ENCODE results near the gene COL26A1.
"Not testable (repeated sequence)": the region's sequence is repeated elsewhere in the genome, so short reads cannot be mapped to it uniquely, and the experiment has no call there.

The COL26A1 gene

DNA sequence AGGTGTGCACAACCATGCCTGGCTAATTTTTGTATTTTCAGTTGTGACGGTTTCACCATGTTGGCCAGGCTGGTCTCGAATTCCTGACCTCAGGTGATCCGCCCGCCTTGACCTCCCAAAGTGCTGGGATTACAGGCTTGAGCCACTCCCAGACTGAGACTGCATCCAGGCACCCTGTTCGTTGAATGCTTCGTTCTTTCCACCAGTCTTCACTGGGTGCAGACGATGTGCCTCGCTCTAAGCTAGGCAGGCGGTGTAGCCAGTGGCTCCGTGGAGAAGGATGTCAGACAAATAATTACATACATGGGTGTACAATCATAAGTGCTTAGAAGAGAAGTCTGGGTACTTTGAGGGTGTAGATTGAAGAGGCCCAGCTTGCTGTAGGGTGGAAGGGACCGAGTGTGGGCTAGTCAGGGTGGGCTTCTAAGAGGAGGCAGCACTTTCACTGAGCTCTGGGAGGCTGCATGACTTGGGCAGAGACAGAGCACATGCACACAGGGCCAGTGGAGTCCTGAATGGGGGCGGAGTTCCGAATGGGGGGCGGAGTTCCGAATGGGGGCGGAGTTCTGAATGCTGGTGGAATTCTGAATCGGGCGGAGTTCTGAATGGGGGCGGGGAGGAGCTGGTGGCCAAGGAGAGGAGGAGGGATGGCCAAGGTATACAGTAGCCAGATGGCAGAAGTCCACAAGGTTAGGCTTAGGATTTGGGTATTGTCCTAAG lies 74.3 kb downstream of the COL26A1 start:
- in situ Hi-C loops (cut with MboI; ENCODE audit: low sequenced_read_pairs): no loop called here

DNA sequence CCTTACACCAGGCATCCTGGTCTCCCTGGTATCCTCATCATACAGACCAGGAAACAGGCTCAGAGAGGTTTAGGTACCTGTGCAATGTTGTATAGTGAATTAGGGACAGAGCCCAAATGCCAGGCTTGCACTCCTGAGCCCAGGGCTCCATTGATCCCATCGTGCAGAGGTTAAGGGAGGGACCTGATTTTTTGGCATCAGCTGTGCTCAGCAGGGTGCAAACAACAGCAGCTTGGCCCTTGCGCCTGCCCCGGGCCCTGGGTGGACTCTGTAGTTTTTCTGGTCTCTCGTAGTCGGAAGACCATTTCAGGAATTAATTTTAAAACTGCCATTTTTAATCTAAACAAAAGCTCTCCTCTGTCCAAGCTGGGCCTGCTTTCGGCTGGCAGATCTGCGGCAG lies 79.2 kb downstream of the COL26A1 start:
- in situ Hi-C loops (cut with MboI; ENCODE audit: low sequenced_read_pairs): no loop called here

DNA sequence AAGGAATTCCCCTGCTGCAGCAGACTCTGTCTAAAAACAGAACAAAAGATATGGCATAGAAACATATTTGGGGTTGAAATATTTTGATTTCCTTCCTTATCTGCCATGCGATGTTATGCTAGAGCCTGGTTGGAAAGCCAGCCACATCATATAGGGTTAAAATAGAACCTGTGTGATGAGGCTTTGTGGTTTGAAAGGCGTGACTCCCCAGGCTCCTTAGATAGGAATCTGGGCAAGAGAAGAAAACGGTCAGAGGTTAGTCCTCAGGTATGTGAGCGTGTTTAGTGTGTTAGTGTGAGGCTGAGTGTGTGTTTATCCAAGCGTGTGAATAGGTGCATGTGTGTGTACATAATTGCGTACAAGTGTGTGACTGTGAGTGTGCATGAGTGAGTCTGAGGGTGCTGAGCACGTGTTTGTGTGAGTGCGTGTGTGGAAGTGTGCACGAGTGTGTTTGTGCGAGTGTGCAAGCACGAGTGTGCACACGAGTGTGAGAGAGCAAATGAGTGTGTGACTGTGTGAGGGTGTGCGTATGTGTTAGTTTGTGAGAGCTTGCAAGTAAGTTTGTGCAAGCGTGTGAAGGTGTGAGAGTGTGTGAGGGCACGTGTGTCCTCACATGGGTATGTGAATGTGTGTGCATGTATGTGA lies 79.9 kb downstream of the COL26A1 start:
- in situ Hi-C loops (cut with MboI; ENCODE audit: low sequenced_read_pairs): no loop called here

DNA sequence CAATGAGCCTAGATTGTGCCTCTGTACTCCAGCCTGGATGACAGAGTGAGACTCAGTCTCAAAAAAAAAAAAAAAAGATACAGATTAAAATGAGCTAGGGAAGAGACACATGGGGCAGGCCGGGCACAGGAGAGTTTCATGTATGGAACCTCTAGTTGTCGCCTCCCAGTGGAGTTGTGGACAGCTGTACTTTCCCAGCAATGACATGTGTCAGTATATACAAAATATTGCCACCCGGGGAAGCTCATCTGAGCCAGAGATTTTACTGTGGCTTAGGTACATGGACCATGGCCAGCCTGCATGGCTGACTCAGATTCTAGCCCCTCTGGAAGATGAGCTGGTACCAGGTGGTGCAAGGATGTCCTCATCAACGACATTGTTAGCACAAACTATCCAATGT lies 87.4 kb downstream of the COL26A1 start:
- in situ Hi-C loops (cut with MboI; ENCODE audit: low sequenced_read_pairs): no loop called here

DNA sequence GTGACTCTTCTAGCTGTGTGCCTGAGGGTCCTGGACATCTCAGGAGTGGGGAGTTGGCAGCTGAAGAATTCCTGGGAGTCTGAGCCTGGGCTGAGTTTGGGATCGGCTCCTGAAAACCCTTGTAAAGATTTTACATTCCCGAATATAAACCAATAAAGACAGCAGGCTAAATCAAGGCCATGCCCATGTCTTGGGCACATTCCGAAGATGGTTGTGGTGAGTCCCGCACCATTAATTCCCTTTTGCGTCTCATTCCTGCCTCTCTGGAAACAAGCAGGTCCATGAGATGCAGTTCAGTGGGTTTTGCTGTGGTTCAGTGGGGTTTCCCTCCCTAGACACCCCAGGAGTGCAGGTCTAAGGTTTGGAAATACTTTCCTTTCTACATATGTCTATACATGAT lies 90.9 kb downstream of the COL26A1 start:
- in situ Hi-C loops (cut with MboI; ENCODE audit: low sequenced_read_pairs): no loop called here

DNA sequence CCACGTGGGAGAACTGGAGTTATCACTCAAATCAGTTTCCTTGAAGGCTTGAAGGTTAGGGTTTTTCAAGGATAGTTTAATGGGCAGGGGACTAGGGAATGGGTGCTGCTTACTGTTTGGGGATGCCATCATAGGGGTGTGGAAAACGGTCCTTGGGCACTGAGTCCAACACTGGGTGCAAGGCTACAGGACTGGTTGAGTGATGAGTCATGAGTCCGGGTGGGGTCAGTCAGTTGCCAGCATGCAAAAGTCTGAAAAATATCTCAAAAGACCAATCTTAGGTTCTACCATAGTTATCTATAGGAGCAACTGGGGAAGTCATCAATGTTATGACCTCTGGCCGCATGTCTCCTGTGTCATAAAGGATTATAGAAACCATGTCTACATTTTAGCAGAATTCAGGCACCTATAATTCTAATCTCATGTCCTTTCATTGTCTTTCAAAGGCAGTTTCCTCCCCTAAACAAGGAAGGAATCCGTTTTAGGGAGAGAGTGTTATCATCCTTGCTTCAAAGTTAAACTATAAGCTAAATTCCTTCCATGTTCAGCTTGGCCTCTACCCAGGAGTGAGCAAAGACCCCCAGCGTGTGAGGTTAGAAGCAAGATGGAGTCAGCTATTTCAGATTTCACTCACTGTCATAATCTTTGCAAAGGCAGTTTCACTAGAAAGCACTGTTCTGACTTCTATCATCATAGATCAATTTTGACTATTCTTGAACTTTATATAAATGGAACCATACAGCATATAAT lies 94.5 kb downstream of the COL26A1 start:
- in situ Hi-C loops (cut with MboI; ENCODE audit: low sequenced_read_pairs): no loop called here

DNA sequence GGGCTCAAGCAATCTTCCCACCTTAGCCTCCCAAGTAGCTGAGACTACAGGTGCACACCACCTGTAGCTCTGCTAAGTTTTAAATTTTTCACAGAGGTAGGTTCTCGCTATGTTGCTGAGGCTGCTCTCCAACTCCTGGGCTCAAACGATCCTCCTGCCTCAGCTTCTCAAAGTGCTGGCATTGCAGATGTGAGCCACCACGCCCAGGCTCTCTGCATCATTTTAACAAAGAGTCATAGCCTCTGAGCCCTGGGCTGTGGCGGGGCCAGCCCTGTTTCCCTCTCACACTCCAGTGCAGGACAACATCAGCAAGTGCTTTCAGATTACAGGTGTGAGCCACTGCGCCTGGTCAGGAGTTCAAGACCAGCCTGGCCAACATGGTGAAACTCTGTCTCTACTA lies 102.5 kb downstream of the COL26A1 start:
- in situ Hi-C loops (cut with MboI; ENCODE audit: low sequenced_read_pairs): no loop called here

DNA sequence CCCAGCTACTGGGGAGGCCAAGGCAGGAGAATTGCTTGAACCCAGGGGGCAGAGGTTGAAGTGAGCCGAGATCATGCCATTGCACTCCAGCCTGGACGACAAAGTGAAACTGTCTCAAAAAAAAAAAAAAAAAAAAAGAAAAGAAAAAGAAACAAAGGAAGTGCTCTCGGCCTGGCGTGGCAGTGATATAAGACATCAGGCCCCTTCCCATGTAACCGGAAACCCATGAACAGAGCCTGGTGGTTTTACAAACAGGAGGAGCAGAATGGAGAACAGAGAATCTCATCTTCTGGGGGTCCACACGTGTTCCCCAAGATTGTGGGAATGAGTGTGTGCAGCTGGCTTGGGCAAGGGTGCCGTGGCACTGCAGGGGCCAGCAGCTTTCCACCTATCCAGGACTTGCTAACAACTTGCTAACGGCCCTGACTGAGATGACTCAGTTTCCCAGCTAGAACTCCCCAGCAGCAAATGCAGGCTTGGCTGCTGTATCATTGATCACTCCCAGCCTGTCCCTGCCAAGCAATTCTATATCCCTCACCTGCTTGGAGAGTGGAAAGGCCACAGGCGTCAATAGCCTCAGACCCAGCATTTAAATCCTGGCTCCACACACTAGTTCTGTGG lies 103.0 kb downstream of the COL26A1 start:
- in situ Hi-C loops (cut with MboI; ENCODE audit: low sequenced_read_pairs): no loop called here

DNA sequence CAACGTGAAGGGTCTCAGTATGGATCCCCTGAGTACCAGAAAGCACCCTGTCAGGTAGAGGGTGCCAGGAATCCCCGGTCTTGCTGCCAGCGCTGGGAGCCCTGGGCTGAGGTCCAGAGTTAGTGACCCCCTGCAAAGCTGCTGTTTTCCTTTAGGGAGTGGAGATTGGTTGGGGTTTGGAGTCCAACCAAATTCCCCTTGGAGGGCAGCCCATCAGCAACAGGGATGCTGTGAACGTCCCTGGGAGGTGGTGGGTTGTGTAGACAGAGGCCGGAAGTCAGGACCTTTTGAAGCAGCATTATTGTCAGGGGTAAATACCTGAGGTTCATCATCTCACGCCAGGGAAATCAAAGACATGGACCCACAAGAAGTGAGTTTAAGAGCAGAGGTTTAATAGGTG lies 104.2 kb downstream of the COL26A1 start:
- in situ Hi-C loops (cut with MboI; ENCODE audit: low sequenced_read_pairs): no loop called here

DNA sequence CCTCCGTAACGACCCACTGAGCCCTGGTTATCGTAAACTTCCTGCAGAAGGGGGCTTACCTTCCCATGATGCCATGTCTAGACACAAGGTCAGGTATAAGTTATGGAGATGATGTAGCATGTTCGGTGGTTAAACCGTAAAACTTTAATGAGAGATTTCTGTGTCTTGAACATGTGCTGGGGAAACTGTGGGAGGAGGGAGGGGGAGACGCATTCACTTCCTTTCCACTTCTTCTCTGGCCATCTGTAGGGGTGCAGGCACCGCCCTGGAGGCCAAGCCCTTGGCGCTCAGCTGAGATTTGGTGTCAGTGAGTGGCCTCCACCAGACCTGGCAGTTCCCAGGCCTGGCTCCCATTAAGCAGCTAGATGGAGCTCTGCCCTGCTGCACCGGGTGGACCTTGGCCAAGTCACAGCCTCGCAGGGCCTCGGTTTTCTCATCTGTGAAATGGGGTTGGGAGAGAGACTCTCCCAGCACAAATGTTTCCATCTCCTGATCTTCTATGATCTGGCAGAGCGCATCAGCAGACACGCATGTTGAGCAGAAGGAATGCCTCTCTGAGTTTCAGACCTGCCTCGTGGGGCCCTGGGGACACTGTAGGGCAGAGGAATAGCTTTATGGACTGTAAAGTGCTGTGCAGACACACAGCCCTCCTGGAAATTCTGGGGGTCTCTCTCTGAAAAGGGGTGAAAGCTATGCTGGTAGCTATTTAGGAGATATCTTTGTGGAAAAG lies 106.0 kb downstream of the COL26A1 start:
- in situ Hi-C loops (cut with MboI; ENCODE audit: low sequenced_read_pairs): no loop called here

DNA sequence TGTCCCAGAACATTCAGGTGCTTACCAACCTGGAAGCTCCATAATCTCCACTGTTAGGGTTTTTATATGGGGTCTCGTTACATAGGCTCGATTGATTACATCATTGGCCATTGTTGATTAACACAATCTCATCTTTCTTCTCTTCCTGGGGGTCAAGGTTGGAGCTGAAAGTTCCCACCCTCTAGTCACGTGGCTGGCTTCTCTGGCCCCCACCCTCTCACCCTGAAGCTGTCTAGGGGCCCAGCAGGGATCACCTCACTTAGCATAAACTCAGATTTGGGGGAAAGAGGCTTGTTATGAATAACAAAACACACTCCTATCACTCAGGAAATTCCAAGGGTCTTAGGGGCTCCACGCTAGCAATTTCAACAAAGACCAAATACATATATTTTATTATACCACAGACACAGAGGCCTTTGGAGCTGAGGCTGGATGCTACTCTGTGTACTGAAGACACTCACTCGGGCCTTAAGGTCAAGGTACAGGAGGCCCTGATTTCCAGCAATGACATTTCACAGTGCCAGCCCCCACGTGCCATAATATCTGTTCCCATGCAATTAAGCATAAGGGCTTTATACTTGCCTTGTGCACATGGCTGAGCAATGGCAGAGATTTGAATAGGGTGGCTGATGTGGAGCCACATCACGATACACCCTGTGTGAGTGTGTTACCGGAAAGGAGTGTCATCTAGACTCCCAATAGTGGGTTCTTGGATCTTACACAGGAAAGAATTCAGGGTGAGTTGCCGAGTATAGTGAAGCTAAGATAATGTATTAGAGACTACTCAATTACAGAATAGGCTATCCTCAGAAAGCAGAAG lies 108.2 kb downstream of the COL26A1 start:
- in situ Hi-C loops (cut with MboI; ENCODE audit: low sequenced_read_pairs): no loop called here

DNA sequence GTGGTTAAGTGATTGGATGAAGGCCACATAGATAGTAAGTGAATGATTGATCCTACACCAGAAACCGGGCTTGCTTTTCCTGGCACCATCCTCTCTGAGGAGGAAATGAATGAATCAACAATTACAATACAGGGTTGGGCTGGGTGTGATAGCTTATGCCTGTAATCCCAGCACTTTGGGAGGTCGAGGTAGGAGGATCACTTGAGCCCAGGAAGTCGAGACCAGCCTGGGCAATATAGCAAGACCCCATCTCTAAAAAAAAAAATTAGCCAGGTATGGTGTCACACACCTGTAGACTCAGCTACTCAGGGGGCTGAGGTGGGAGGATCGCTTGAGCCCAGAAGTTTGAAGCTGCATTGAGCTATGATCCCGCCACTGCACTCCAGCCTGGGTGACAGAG lies 111.5 kb downstream of the COL26A1 start:
- in situ Hi-C loops (cut with MboI; ENCODE audit: low sequenced_read_pairs): no loop called here

DNA sequence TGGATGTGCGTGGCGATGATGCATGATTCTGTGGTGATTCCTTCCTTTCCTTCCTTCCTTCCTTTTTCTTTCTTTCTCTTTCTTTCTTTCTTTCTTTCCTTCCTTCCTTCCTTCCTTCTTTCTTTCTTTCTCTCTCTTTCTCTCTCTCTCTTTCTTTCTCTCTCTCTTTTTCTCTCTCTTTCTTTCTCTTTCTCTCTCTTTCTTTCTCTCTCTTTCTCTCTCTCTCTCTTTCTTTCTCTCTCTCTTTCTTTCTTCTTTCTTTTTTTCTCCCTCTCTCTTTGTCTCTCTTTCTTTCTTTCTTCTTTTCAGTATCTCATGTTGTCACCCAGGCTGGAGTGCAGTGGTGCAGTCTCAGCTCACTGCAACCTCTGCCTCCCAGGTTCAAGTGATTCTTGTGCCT lies 113.0 kb downstream of the COL26A1 start:
- in situ Hi-C loops (cut with MboI; ENCODE audit: low sequenced_read_pairs): not testable (repeated sequence)

DNA sequence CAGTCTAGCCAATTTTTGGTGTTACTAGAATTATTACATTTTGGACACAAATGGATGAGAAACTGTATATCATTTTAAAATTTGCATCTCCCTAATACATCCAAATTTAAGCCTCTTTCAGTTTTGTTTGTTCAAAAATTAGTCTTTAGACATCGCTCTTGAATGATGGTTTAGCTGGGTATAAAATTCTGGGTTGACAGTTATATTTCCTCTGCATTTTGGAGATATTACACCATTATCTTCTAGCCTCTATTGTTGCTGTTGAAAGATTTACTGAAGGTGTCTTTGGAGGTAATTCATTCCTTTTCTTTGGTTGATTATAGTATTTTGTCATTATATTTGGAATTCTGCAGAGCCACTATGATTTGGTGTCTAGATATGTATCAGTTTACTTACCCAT lies 116.5 kb downstream of the COL26A1 start:
- in situ Hi-C loops (cut with MboI; ENCODE audit: low sequenced_read_pairs): no loop called here

DNA sequence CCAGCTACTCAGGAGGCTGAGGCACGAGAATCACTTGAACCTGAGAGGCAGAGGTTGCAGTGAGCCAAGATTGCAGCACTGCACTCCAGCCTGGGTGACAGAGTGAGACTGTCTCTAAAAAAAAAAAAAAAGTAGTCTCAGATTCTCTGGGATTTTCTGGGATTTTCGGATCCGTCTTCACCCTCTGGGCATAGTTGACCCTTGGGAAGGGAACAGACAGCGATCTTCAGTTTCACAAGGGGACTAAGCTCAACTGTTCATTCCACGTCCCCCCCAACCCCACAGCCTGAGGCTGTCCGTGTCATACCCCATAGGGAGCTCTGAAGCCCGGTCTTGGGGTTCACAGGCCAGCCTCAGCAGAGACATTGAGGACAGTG lies 123.4 kb downstream of the COL26A1 start:
- in situ Hi-C loops (cut with MboI; ENCODE audit: low sequenced_read_pairs): not testable (repeated sequence)

DNA sequence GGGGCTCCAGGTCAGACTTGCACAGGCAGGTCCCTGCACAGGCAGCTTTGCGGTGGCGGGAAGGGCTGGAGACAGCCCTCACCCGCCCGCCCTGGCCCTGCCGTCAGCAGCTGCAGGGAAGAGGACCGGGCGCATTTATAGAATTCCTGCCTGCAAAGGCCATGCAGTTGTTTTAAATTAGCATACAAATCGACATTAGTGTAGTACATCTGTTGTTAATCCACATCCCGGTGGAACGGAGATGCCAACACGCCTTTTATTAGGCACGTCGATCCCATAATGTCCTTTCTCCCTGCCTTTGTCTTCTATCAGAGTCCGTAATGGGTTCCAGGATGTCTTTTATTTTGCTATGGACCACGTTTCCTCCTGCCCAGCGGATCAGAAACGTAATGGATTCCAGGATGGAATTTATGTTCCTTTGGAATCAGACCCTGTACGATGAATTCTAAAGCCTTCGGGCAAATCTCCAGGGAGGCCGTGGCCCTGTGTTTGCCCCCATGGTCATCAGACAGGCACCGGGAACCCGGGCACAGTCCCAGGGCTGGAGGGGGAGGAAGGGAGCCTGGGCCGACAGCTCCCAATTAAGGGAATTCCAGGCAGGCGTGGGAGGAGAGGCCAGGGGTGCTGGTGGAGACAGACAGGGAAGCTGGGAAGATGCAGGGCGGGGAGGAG lies 123.9 kb downstream of the COL26A1 start:
- in situ Hi-C loops (cut with MboI; ENCODE audit: low sequenced_read_pairs): no loop called here

DNA sequence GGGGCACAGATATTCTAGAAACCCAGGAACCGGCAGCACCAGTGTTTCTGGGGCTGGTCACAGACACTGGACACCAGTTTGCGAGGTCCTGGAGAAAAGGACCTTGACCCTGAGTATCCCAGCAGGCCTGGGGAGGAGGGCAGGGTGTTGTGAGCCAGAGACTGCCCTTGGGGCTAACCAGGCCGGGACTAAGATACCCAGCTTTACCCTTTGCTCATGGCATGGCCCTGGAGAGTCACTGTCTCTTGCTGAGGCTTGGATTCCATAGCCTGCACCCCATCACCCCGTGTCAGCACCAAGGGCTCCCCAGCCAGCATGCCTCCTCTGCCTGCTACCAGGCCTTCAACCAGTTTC lies 124.4 kb downstream of the COL26A1 start:
- in situ Hi-C loops (cut with MboI; ENCODE audit: low sequenced_read_pairs): no loop called here

DNA sequence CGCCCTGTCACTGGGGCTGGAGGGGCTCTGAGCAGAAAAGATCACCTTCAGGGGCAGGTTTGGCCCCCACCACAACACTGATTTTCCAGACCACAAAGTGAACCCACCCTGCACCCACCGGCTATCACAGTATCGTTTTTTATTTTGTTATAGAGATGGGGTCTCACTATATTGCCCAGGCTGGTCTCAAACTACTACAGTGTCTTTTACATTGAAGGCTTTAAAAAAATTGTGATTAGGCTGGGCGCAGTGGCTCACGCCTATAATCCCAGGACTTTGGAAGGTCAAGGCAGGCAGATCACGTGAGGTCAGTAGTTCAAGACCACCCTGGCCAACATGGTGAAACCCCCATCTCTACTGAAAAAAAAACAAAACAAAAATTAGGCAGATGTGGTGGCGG lies 125.1 kb downstream of the COL26A1 start:
- in situ Hi-C loops (cut with MboI; ENCODE audit: low sequenced_read_pairs): no loop called here

DNA sequence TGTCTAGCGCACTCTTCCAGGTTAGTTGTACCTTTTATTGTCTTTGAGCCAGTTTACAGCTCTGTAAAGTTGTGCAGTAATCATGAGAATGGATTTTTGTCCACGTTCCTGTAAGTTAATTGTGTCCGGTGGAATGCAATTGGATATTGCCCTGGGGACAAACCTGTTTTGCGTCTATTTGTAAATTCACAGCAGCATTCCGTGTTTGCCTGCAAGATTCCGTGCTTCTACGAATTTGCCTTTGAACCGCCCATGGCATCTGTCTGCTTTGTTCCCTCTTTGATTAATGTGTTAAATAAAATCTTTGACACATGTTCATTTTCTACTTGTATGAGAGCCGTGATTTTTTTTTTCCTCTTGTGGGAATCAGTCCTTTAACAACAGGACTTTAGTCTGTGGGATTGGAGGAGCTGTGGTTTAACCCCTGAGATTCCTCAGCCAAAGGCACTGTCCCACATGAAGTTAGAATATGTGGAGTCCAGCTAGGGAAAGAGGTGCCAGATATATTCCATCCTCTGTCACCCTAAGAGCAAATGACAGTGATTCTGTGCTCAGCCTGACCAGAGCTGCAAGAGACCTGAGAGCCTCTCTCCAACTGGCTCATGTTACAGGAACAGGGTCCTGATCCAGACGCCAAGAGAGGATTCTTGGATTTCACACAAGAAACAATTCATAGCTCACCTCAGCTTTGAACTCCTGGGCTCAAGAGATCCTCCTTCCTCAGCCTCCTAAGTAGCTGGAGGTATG lies 126.3 kb downstream of the COL26A1 start:
- in situ Hi-C loops (cut with MboI; ENCODE audit: low sequenced_read_pairs): no loop called here
